GM23338 (cell line): ENCODE results near the gene TMUB2. TPM values are rescaled to one million over a fixed set of nuclear protein-coding genes. Genes with fewer than 3 reads are reported as not detected.
A peak's percentile ranks its signal among the peaks of the same experiment; 100 is the strongest.

Source experiments
- ATAC-seq: fragments of 200-7000 bp; cut with Tn5 transposase; 3 replicates; pipeline ENCODE4 v1.9.1; 2020
- DNase-seq: peaks from one replicate; pipeline ENCODE4 v3.0.0-alpha.2; 2015; ENCODE audit warnings: low spot score
- H2AFZ ChIP-seq: fragments of 200-600 bp; sonication (generic); 2 replicates; pipeline ENCODE4 v1.8.0; 2016; ENCODE audit warnings: antibody characterized with exemption, mild to moderate bottlenecking, moderate library complexity
- H3F3A ChIP-seq: fragments of 200-600 bp; sonication (generic); replicated peaks from 2 replicates; pipeline ENCODE4 v1.8.0; 2017; ENCODE audit warnings: antibody characterized with exemption, mixed run types, low read depth
- H3K27ac ChIP-seq: fragments of 200-600 bp; sonication (generic); 2 replicates; pipeline ENCODE4 v1.6.1; 2016; ENCODE audit warnings: low read depth
- H3K27me3 ChIP-seq: fragments of 200-600 bp; sonication (generic); 2 replicates; pipeline ENCODE4 v1.8.0; 2016; ENCODE audit warnings: mild to moderate bottlenecking, mixed run types, moderate library complexity; ENCODE audit not compliant: insufficient read depth
- H3K36me3 ChIP-seq: fragments of 200-600 bp; sonication (generic); 2 replicates; pipeline ENCODE4 v1.8.0; 2016; ENCODE audit warnings: mild to moderate bottlenecking; ENCODE audit not compliant: insufficient read depth
- H3K4me1 ChIP-seq: fragments of 200-600 bp; sonication (generic); 2 replicates; pipeline ENCODE4 v1.8.0; 2016; ENCODE audit warnings: mild to moderate bottlenecking, moderate library complexity; ENCODE audit not compliant: insufficient read depth
- H3K4me2 ChIP-seq: fragments of 200-600 bp; sonication (generic); 2 replicates; pipeline ENCODE4 v1.7.1; 2017; ENCODE audit warnings: mixed run types
- H3K4me3 ChIP-seq: fragments of 200-600 bp; sonication (generic); 2 replicates; pipeline ENCODE4 v1.6.1; 2016; ENCODE audit warnings: mixed run types
- H3K79me2 ChIP-seq: fragments of 200-600 bp; sonication (generic); replicated peaks from 2 replicates; pipeline ENCODE4 v1.8.0; 2017; ENCODE audit warnings: mild to moderate bottlenecking; ENCODE audit not compliant: insufficient read depth
- H3K9me2 ChIP-seq: fragments of 200-600 bp; sonication (generic); 2 replicates; pipeline ENCODE4 v1.8.0; 2017; ENCODE audit not compliant: insufficient read depth
- H4K20me1 ChIP-seq: fragments of 200-600 bp; sonication (generic); replicated peaks from 2 replicates; pipeline ENCODE4 v1.8.0; 2017; ENCODE audit warnings: mild to moderate bottlenecking; ENCODE audit not compliant: insufficient read depth
- H3K27ac Mint-ChIP-seq: 2 replicates; pipeline ENCODE4 v1.8.0; 2020; ENCODE audit warnings: inconsistent platforms, mild to moderate bottlenecking, moderate library complexity, mixed read lengths
- H3K27me3 Mint-ChIP-seq: 3 replicates; pipeline ENCODE4 v1.8.0; 2022; ENCODE audit warnings: low read depth, mild to moderate bottlenecking, moderate library complexity, mixed read lengths, inconsistent platforms; ENCODE audit not compliant: insufficient read depth, poor library complexity
- H3K36me3 Mint-ChIP-seq: 3 replicates; pipeline ENCODE4 v1.8.0; 2021; ENCODE audit warnings: low read depth, mild to moderate bottlenecking, inconsistent platforms, moderate library complexity, mixed read lengths
- H3K4me1 Mint-ChIP-seq: 3 replicates; pipeline ENCODE4 v1.8.0; 2020; ENCODE audit warnings: mild to moderate bottlenecking, inconsistent platforms, mixed read lengths
- H3K4me3 Mint-ChIP-seq: 3 replicates; pipeline ENCODE4 v1.8.0; 2021; ENCODE audit warnings: moderate library complexity, mild to moderate bottlenecking, inconsistent platforms, mixed read lengths
- H3K9me3 Mint-ChIP-seq: 3 replicates; pipeline ENCODE4 v1.8.0; 2020; ENCODE audit warnings: moderate library complexity, mild to moderate bottlenecking, inconsistent platforms, mixed read lengths
- CREB1 ChIP-seq: fragments of 250-450 bp; sonication (Bioruptor Pico); IDR thresholded peaks from 2 replicates; pipeline ENCODE4 v1.5.0; 2020; ENCODE audit warnings: low read depth, mild to moderate bottlenecking, moderate library complexity
- EZH2 ChIP-seq: fragments of 200-600 bp; sonication (generic); IDR thresholded peaks from one replicate; pipeline ENCODE4 v1.8.0; 2017; ENCODE audit warnings: antibody characterized with exemption, mild to moderate bottlenecking, low read depth; ENCODE audit not compliant: unreplicated experiment
- EZH2phosphoT487 ChIP-seq: fragments of 200-600 bp; sonication (generic); IDR thresholded peaks from one replicate; pipeline ENCODE4 v1.8.1; 2018; ENCODE audit warnings: antibody characterized with exemption; ENCODE audit not compliant: unreplicated experiment
- NANOG ChIP-seq: IDR thresholded peaks from 2 replicates; pipeline ENCODE4 v1.6.1; 2016; ENCODE audit warnings: antibody characterized with exemption, borderline replicate concordance
- POLR2AphosphoS5 ChIP-seq: IDR thresholded peaks from 2 replicates; pipeline ENCODE4 v1.6.1; 2016; ENCODE audit warnings: antibody characterized with exemption, low read depth
- REST ChIP-seq: IDR thresholded peaks from one replicate; pipeline ENCODE4 v1.6.1; 2018; ENCODE audit warnings: antibody characterized with exemption; ENCODE audit not compliant: unreplicated experiment
- STAT1 ChIP-seq: IDR thresholded peaks from one replicate; pipeline ENCODE4 v1.6.1; 2016; ENCODE audit warnings: antibody characterized with exemption; ENCODE audit not compliant: unreplicated experiment
- ZNF114 ChIP-seq: fragments of 250-450 bp; sonication (Bioruptor Pico); IDR thresholded peaks from 2 replicates; pipeline ENCODE4 v1.5.0; 2020; ENCODE audit warnings: mild to moderate bottlenecking, moderate library complexity
- ZNF331 ChIP-seq: fragments of 250-450 bp; sonication (Bioruptor Pico); IDR thresholded peaks from 2 replicates; pipeline ENCODE4 v1.5.0; 2020; ENCODE audit warnings: low read depth, mild to moderate bottlenecking, moderate library complexity
- polyA plus RNA-seq: library from polyadenylated mRNA; unstranded; fragments of >200 nt; fragmentation: Nextera tagmentation; extraction: Ambion mirVana; gene quantifications from 2 replicates; pipeline ENCODE4 v1.2.1, GENCODE V29; 2016
- total RNA-seq: library from RNA; depleted of rRNA; stranded (reverse); fragments of >200 nt; shearing (Covaris generic); gene quantifications from 2 replicates; pipeline ENCODE4 v1.2.3, GENCODE V29; 2014

TMUB2 gene
- total and polyA plus RNA-seq, 2 experiments from 2014 or later = 16.5 to 20.8 TPM

- H3K4me1 Mint-ChIP-seq = peaks cover 21% of the 10 kb centered on the region
- H3K27me3 Mint-ChIP-seq = peaks cover 28% of the 10 kb centered on the region
- Histone ChIP-seq H3K9me2 (no peaks in the 10 kb centered on the region), H3K4me2 (peak overlapping the region; percentile 67; the same call in 1 of the 2 replicates), H3K27me3 (no peaks in the 10 kb centered on the region), H3K27ac (peak overlapping the region; percentile 55; the same call in 1 of the 2 replicates), H4K20me1 (peaks cover 15% of the 10 kb centered on the region), H3K36me3 (peaks cover 32% of the 10 kb centered on the region), H3K79me2 (peaks cover 2% of the 10 kb centered on the region), H3F3A (peaks cover 31% of the 10 kb centered on the region; the same call in 1 of the 2 replicates), H2AFZ (no peak overlapping the region), H3K4me1 (peaks cover 3% of the 10 kb centered on the region; the same call in 1 of the 2 replicates), H3K4me3 (no peak overlapping the region; the same call in 1 of the 2 replicates)
- H3K4me3 Mint-ChIP-seq = no peak overlapping the region
- TF ChIP-seq CREB1 (CRISPR knock-in tag) = no peak
- TF ChIP-seq STAT1 = no peak
- TF ChIP-seq ZNF331 (CRISPR knock-in tag) = no peak
- no peak for TF ChIP-seq REST
- TF ChIP-seq NANOG = no peak
- no peak for TF ChIP-seq EZH2
- TF ChIP-seq POLR2AphosphoS5 = no peak
- no peak for TF ChIP-seq EZH2phosphoT487
- no peak for TF ChIP-seq ZNF114 (CRISPR knock-in tag)
- no peaks in the 10 kb centered on the region for H3K9me3 Mint-ChIP-seq
- no peak overlapping the region for H3K27ac Mint-ChIP-seq
- no peak for DNase-seq
- no peak for ATAC-seq
- H3K36me3 Mint-ChIP-seq = peaks cover 90% of the 10 kb centered on the region
Observed at GRCh38 chr17:44211281-44212265, 24.8 kb downstream of the TMUB2 start.
